NCI-H1436 (cell line): ENCODE data around the gene CCR4.
"Not testable (repeated sequence)": the region's sequence is repeated elsewhere in the genome, so short reads cannot be mapped to it uniquely, and the experiment has no call there.

Experiments
- DNase-seq: peaks from one replicate; lab custom pipeline; 2025; lab: John Stamatoyannopoulos, UW

Gene CCR4

GRCh38 chr3:32983124-32983523 is 31.7 kb downstream of the CCR4 start:
- DNase-seq: no peak

- not testable (repeated sequence) for DNase-seq
Measured at GRCh38 chr3:32984918-32985317, 33.5 kb downstream of the CCR4 start.

GRCh38 chr3:32989171-32989570 is 37.7 kb downstream of the CCR4 start:
- no peak for DNase-seq

DNA sequence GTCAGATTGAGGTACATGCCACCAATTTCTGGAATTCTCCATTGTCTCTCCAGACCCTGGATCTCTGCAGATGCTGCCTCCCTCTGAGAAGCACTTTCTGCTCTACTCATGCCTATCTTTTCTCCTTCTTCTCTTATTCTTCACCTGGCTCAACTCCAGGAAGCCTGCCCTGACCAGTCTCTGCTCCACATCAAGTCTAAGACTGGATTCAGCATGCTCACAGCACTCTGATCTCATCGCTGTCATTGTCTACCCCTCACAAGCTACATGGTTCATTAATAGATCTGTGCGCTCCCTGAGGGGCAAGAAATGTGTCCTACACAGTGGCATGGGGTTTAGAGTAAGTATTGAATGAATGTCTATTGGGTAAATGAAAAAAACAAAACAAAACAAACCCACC is 38.7 kb downstream of the CCR4 start:
- DNase-seq: no peak

GRCh38 chr3:32991781-32992180 is 40.3 kb downstream of the CCR4 start:
- no peak for DNase-seq

- DNase-seq: no peak
Measured at GRCh38 chr3:32992310-32992686, 40.9 kb downstream of the CCR4 start.

GRCh38 chr3:32994045-32994444 is 42.6 kb downstream of the CCR4 start:
- no peak for DNase-seq

DNA sequence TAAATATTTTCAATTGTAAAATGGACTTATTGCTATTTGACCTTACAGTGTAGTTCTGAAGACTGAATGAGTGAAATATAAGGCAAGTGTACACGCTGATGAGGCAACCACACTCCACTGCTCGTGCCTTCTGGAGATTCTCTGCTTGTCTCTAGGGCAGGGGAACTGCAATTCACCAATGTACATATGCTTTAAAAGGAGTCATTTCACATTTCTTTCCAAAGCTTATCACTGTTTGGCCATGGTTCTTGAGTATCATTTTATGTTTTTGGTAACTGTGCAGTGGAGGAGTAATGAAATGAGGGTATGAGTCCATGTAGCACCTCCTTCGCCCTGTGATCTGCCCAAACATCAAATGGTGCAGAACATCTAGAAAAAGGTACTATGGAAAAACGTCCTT is 43.7 kb downstream of the CCR4 start:
- no peak for DNase-seq

DNA sequence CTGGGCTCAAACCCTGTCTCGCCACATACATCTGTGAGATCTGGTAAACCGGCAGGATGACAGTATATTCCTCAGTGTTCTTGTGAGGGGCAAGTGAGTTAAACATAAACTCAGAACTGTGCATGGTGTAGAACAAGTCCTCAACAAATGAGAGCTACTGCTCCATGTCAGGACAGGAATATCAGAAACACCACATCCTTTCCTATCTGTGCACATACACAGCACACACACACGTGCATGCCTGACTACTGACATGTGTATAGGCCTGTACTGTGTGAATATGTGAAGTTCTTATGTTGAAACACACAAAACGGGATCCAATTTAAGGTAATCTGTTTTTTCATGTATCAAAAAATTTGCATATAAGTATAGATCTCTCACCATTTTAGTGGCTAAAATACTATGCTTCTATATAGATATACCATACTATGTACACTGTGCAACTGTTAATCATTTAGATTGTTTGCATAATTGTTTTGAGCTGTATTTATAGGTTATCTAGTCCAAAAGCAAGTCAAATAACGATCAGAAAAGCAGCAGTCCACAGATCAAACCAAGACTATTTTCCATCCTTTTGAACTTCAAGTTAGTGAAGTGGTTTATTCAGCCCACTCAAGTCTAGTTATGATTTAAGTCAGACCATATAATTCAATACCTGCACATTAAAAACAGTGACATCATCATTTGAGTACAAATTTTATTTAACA is 44.8 kb downstream of the CCR4 start:
- no peak for DNase-seq

- no peak for DNase-seq
Measured at GRCh38 chr3:32996755-32997091, 45.3 kb downstream of the CCR4 start.

DNA sequence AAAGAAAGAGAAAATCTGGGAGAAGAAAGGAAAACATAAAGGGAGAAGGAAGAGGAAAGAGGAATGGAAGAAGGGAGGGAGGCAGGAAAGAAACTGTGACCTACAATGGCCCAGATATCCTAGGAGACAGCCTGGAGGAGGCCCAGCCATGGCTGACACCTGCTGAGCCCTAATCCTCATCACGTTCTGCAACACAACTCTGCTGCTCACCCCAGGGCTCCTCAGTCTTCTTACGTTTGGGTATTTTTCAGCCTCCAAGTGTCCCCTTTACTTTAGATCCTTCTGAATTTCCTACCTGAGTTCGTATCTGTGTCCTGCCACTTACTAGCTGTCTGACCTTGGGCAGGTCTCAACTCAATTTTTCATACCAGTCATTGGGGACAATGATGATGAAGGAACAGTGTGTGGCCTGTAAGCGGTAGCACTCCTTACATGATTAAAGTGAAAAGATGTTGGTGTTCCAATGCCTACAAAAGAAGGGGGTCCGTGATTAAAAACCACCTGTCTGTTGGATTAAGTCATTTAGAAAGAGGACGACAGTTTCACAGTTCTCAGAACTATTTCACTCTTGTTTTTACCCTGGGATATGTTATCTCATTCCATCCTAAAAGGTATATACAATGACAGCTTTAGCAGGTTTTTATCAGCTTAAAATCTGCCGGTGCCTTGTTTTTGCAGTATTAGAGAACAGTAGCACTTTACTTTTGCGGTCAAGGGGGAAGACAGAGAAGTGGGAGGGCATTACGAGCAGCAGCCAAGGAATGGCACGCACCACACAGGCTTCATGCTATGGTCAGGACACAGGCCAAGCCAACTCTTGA is 47.4 kb downstream of the CCR4 start:
- DNase-seq: no peak

GRCh38 chr3:33000691-33001385 is 49.4 kb downstream of the CCR4 start:
- no peak for DNase-seq

DNA sequence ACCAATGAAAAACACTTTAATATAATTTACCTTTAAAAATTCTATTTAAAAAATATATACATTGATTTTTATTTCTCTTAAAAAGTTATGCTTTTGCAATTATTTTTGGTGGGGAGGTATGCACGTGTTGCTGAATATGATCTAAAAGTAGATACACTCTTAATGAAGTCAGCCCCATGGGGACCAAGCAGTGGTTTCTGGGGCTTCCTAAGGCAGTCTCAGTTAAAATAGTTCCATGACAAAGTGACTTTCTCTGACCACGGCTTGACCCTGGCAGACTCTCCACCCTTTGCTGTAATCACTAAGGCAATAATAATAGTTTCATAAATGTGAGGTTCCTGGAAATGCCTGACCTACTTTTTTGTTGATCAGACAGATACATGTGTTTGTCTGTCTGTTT is 50.4 kb downstream of the CCR4 start:
- DNase-seq: no peak

- DNase-seq: no peak
Measured at GRCh38 chr3:33003308-33003707, 51.9 kb downstream of the CCR4 start.

- DNase-seq: no peak
Measured at GRCh38 chr3:33004205-33004604, 52.8 kb downstream of the CCR4 start.

DNA sequence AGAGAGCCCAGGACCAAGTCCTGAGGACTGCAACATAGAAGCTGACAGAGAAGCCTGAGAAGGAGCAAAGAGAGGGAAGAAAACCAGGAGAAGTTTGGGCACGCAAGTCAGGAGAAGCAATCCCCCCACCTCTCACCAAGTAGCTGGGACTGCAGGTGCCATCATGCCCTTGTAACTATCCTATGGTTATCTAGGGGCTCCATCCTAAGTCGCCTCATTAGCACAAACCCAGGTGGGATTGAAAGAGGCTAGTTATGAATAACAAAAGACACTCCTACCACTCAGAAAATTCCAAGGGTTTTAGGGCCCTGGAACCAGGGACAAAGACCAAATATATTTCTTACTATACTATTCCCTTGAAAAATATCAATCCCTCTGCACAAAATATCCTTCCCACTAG is 53.5 kb downstream of the CCR4 start:
- no peak for DNase-seq
